SK-N-SH (cell line): Measurements from ENCODE around the gene MAP1LC3C. TPM values are rescaled to one million over a fixed set of nuclear protein-coding genes. Genes with fewer than 3 reads are reported as not detected.

Experiments
- CTCF ChIA-PET: fragments of 300-600, 350-600 bp; formaldehyde crosslinking; extraction: SDS; loops from one replicate; lab custom pipeline; 2021; lab: Yijun Ruan, JAX
- POLR2A ChIA-PET: fragments of 350-600 bp; sonication (Branson Sonifier 250); formaldehyde crosslinking; extraction: SDS; loops from one replicate; lab custom pipeline; 2020; ENCODE audit warnings: antibody characterized with exemption, inconsistent platforms; lab: Yijun Ruan, JAX
- DNase-seq: peaks from one replicate; pipeline ENCODE4 v3.0.0; 2012
- H2AFZ ChIP-seq: fragments of 200-600 bp; sonication (generic); 2 replicates; pipeline ENCODE4 v1.8.1; 2016; ENCODE audit warnings: antibody characterized with exemption, mild to moderate bottlenecking, low read depth
- H3F3A ChIP-seq: fragments of 200-600 bp; sonication (generic); replicated peaks from 2 replicates; pipeline ENCODE3; 2016; ENCODE audit warnings: antibody characterized with exemption, mild to moderate bottlenecking; ENCODE audit not compliant: insufficient read depth
- H3K27ac ChIP-seq, 2 experiments: fragments of 200-500 bp in 1 of 2; fragments of 200-600 bp in 1 of 2; sonication (Bioruptor generic) in 1 of 2; sonication (generic), shearing (Covaris generic) in 1 of 2; 2 replicates each; pipeline versions ENCODE4 v1.5.1 to v1.6.1; 2014 to 2016; ENCODE audit warnings: low read depth in 2 of 2, inconsistent platforms in 1 of 2, low read length in 1 of 2, mild to moderate bottlenecking in 1 of 2, mixed read lengths in 1 of 2
- H3K27me3 ChIP-seq: fragments of 200-600 bp; sonication (generic), shearing (Covaris generic); 2 replicates; pipeline ENCODE4 v1.6.1; 2016; ENCODE audit warnings: mixed run types; ENCODE audit not compliant: insufficient read depth
- H3K36me3 ChIP-seq, 2 experiments: fragments of 200-500 bp in 1 of 2; fragments of 200-600 bp in 1 of 2; sonication (Bioruptor generic) in 1 of 2; sonication (generic) in 1 of 2; replicated peaks in 1 of 2; 2 replicates each; pipeline versions ENCODE3 to v1.5.1; 2014 to 2016; ENCODE audit warnings: low read length in 1 of 2, mild to moderate bottlenecking in 1 of 2; ENCODE audit not compliant: insufficient read depth in 2 of 2, control insufficient read depth in 1 of 2
- H3K4me1 ChIP-seq, 2 experiments: fragments of 200-500 bp in 1 of 2; fragments of 200-600 bp in 1 of 2; sonication (Bioruptor generic) in 1 of 2; sonication (generic), shearing (Covaris generic) in 1 of 2; 2 replicates each; pipeline versions ENCODE4 v1.5.1 to v1.6.1; 2014 to 2016; ENCODE audit warnings: low read depth in 1 of 2, low read length in 1 of 2, mixed run types in 1 of 2; ENCODE audit not compliant: insufficient read depth in 2 of 2, control insufficient read depth in 1 of 2
- H3K4me2 ChIP-seq: fragments of 200-600 bp; sonication (generic), shearing (Covaris generic); 2 replicates; pipeline ENCODE4 v1.6.1; 2017; ENCODE audit warnings: mixed run types
- H3K4me3 ChIP-seq, 2 experiments: fragments of 200-500 bp in 1 of 2; fragments of 200-600 bp in 1 of 2; sonication (Bioruptor generic) in 1 of 2; sonication (generic), shearing (Covaris generic) in 1 of 2; 2 replicates each; pipeline versions ENCODE4 v1.5.1 to v1.8.1; 2014 to 2016; ENCODE audit warnings: low read depth in 2 of 2, inconsistent platforms in 1 of 2, low read length in 1 of 2, mild to moderate bottlenecking in 1 of 2, mixed read lengths in 1 of 2, moderate library complexity in 1 of 2
- H3K79me2 ChIP-seq: fragments of 200-600 bp; sonication (generic); 2 replicates; pipeline ENCODE4 v1.8.1; 2017; ENCODE audit warnings: mild to moderate bottlenecking; ENCODE audit not compliant: insufficient read depth
- H3K9ac ChIP-seq: fragments of 200-600 bp; sonication (generic); 2 replicates; pipeline ENCODE4 v1.6.1; 2017; ENCODE audit warnings: mixed run types
- H3K9me2 ChIP-seq: fragments of 200-600 bp; sonication (generic); 2 replicates; pipeline ENCODE4 v1.6.1; 2017; ENCODE audit warnings: mixed run types
- H3K9me3 ChIP-seq: fragments of 200-600 bp; sonication (generic); 2 replicates; pipeline ENCODE4 v1.6.1; 2017; ENCODE audit warnings: mixed run types, mild to moderate bottlenecking, moderate library complexity
- H4K20me1 ChIP-seq: fragments of 200-600 bp; sonication (generic); 2 replicates; pipeline ENCODE4 v1.6.1; 2017; ENCODE audit warnings: mild to moderate bottlenecking, mixed run types; ENCODE audit not compliant: insufficient read depth
- EP300 ChIP-seq, 2 experiments: IDR thresholded peaks; 2 replicates each; pipeline versions ENCODE4 v1.4.0 to v1.6.1; 2012; ENCODE audit warnings: borderline replicate concordance in 1 of 2, low read depth in 1 of 2, low read length in 1 of 2
- EZH2phosphoT487 ChIP-seq: fragments of 200-600 bp; sonication (generic); IDR thresholded peaks from 2 replicates; pipeline ENCODE4 v1.6.1; 2017; ENCODE audit warnings: low read depth, mixed run types, mild to moderate bottlenecking, antibody characterized with exemption, moderate library complexity, borderline replicate concordance
- FOSL2 ChIP-seq: IDR thresholded peaks from 2 replicates; pipeline ENCODE4 v1.4.0; 2012; ENCODE audit warnings: low read depth, mild to moderate bottlenecking, moderate library complexity, borderline replicate concordance
- FOXJ3 ChIP-seq: sonication (generic); formaldehyde crosslinking; IDR thresholded peaks from 2 replicates; pipeline ENCODE4 v1.5.1; 2020; ENCODE audit warnings: mild to moderate bottlenecking, missing genetic modification reagents
- GABPA ChIP-seq: IDR thresholded peaks from 2 replicates; pipeline ENCODE4 v1.4.0; 2012; ENCODE audit warnings: low read depth, mild to moderate bottlenecking
- IRF3 ChIP-seq: fragments of 150-350 bp; IDR thresholded peaks from 2 replicates; pipeline ENCODE4 v1.6.1; 2016; ENCODE audit warnings: mild to moderate bottlenecking, low read depth, low read length
- NRF1 ChIP-seq: IDR thresholded peaks from 2 replicates; pipeline ENCODE4 v1.6.1; 2012; ENCODE audit warnings: low read depth, mild to moderate bottlenecking, low read length
- PBX3 ChIP-seq: IDR thresholded peaks from 2 replicates; pipeline ENCODE4; 2012
- RCOR1 ChIP-seq: fragments of 150-350 bp; IDR thresholded peaks from 2 replicates; pipeline ENCODE4 v1.6.1; 2017; ENCODE audit warnings: antibody characterized with exemption, low read length
- REST ChIP-seq: IDR thresholded peaks from 2 replicates; pipeline ENCODE4 v1.6.1; 2012; ENCODE audit warnings: mild to moderate bottlenecking, low read depth, low read length, moderate library complexity
- USF1 ChIP-seq: IDR thresholded peaks from 2 replicates; pipeline ENCODE4 v1.4.0; 2012; ENCODE audit warnings: low read depth, borderline replicate concordance
- YY1 ChIP-seq: IDR thresholded peaks from 2 replicates; pipeline ENCODE4 v1.4.0; 2012; ENCODE audit warnings: low read depth, mild to moderate bottlenecking
- WGBS: methylation state at CpG from one replicate; pipeline ENCODE4 v1.1.6; 2017; ENCODE audit warnings: low lambda C conversion rate; 5-methylcytosine and 5-hydroxymethylcytosine counted together
- polyA plus RNA-seq, 3 experiments: library from polyadenylated mRNA; depleted of rRNA; stranded (reverse); fragments of >200 nt; gene quantifications; 2 replicates each; pipeline ENCODE4 v1.2.3, GENCODE V29; 2012

MAP1LC3C gene
- polyA plus RNA-seq, 1 of the 3 experiments (the other 2 are of a cell fraction): 0.20 TPM

- TF ChIP-seq REST (no peak), YY1 (no peak), GABPA (no peak), NRF1 (no peak), EP300 (IDR thresholded peaks at IDR 0.05; ENCODE audit: borderline replicate concordance in 1 of 2, low read depth in 1 of 2, low read length in 1 of 2) (no peak), EZH2phosphoT487 (no peak), IRF3 (no peak)
Observed at GRCh38 chr1:241963722-241964121, 35.2 kb downstream of the MAP1LC3C start (continued).

- no peak overlapping the region for H3K9ac ChIP-seq
- no peak overlapping the region for H3K27ac ChIP-seq
- H3K27me3 ChIP-seq: no peaks in the 10 kb centered on the region
- no peaks in the 10 kb centered on the region for H3F3A ChIP-seq
- H3K9me2 ChIP-seq: no peaks in the 10 kb centered on the region
- H3K79me2 ChIP-seq: no peaks in the 10 kb centered on the region
- no peak overlapping the region for H3K4me2 ChIP-seq
- H3K9me3 ChIP-seq: no peaks in the 10 kb centered on the region
- no peak for DNase-seq
- no peak overlapping the region for H3K4me3 ChIP-seq
- H3K36me3 ChIP-seq: no peaks in the 10 kb centered on the region
- WGBS: 88% methylated on average over 2 of the region's 2 CpGs
- no peaks in the 10 kb centered on the region for H4K20me1 ChIP-seq
- no peak overlapping the region for H2AFZ ChIP-seq
- ChIA-PET POLR2A (no interaction called here), CTCF (interaction anchor here (1.0 to 1.4 kb wide), 2 partner anchors 9 to 10 kb away, joined by 3 to 4 read pairs; no protein-coding TSS in a partner anchor)
- H3K4me1 ChIP-seq: no peaks in the 10 kb centered on the region
- TF ChIP-seq FOSL2 (no peak), FOXJ3 (CRISPR knock-in tag) (no peak), EZH2phosphoT487 (no peak), RCOR1 (no peak), PBX3 (no peak), USF1 (no peak)
Observed at GRCh38 chr1:241962153-241962552, 36.7 kb downstream of the MAP1LC3C start.
